GM12864 (cell line): ENCODE results near the gene CA5A.
"Not testable (repeated sequence)": the region's sequence is repeated elsewhere in the genome, so short reads cannot be mapped to it uniquely, and the experiment has no call there.

ENCODE experiments used
- DNase-seq: peaks from one replicate; pipeline ENCODE4 v3.0.0-alpha.2; 2011; ENCODE audit warnings: low read depth
- H3K4me3 ChIP-seq: 2 replicates; pipeline ENCODE4 v1.5.1; 2011; ENCODE audit warnings: mild to moderate bottlenecking, low read depth, low read length, control low read depth
- CTCF ChIP-seq: IDR thresholded peaks from 2 replicates; pipeline ENCODE4 v1.5.1; 2011; ENCODE audit warnings: low read depth, mild to moderate bottlenecking, moderate library complexity, low read length, control low read depth, inconsistent platforms; ENCODE audit errors: missing control alignments

Gene CA5A

DNA sequence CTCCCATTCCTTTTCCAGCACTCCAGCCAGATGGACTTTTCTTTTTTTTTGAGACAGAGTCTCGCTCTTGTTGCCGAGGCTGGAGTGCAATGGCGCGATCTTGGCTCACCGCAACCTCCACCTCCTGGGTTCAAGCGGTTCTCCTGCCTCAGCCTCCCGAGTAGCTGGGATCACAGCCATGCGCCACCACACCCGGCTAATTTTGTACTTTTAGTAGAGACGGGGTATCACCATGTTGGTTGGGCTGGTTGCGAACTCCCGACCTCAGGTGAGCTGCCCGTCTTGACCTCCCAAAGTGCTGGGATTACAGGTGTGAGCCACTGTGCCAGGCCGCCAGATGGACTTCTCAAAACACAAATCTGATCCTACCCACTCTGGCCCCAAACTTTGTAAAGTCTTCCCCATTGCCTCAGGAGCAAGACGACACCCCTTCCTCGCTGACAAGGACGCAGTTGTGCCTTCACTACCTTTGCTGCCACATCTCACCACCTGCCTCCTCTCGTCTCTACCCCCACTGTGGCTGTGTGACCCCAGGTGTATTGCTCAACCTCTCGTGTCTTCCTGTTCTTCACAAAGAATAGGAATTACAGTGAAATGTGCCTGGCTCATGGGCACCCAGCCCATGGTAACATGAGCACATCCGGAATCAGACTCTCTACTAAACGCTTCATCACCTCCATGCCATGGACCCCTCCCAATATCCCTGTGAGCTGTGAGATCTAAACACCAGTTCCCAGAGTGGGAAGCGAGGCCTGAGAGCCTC lies 11.2 kb upstream of the CA5A start:
- DNase-seq, result no peak
- TF ChIP-seq CTCF, result no peak

DNA sequence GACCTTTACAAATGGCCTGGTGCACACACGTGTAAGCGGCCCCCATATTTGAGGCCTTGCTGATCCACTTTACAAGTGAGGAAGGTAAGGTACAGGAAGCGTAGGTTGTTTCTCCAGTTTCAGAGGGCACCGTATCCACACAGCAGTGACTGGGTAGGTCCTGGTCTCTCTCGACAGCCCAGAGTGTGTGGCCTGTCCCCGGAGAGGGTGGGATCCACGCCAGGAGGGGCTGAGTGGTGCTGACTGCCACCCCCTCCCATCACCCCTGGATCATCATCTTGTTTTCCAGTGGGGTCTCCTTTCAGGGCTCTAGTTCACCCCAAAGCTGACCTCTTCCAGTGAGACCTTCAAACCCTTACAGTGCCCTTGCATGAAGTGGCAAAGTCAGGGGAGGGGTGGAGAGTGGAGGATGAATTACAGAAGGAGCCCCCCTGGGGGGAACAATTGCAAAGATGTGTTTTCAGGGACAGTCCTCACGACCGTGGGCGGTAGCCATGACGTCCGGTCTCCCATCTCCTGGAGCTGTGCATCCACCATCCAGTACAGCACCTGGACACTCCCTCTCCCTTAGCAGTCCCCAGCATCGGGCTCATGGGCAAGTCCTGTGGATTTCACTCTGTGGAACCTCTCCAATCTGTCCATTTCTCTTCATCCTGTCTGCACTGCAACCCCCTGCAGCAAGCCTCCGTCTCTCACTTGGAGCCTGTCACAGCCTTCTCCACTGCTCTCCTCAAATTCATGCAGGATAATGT lies 10.4 kb upstream of the CA5A start:
- no peak overlapping the region for H3K4me3 ChIP-seq
- no peak for DNase-seq
- TF ChIP-seq CTCF, result no peak

More for the DNA sequence above, 11.2 kb upstream of the CA5A start:
- H3K4me3 ChIP-seq, result no peak overlapping the region

DNA sequence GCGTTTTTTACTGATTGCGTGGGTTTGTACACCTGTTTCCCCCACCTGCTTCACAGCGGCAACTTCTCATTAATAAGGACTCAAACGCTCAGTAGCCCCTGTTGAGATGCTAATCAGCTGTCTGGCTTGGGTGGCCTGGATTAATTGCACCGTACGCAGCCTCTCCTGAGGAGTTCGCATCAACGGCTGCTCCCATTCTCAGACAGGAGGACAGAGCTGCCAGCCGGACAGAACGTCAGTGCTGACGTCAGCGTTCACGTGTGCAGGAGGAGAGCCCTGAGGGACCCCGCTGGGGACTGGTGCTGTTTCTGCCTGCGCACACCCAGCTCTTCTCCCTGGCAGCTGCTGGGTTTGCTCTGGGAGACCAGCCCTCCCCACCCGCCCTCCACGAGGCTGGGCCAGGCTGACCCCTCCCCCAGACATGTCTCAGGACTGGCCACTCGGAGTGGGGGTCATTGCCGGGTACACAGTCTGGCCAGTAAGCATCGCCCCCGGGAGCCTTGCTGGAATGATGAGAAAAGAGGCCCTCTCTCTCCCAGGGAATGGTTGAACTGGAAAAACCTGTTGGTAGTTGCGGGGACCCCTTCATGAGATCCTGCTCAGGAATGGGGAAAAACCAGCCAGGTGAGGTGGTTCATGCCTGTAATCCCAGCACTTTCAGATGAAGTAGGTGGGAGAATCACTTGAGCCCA lies 9.2 kb upstream of the CA5A start:
- no peak for TF ChIP-seq CTCF
- DNase-seq, result no peak
- no peak overlapping the region for H3K4me3 ChIP-seq

- TF ChIP-seq CTCF, result no peak
- no peak for DNase-seq
- H3K4me3 ChIP-seq, result no peak overlapping the region
These were observed 6.4 kb upstream of the CA5A start for GRCh38 chr16:87942680-87943079.

DNA sequence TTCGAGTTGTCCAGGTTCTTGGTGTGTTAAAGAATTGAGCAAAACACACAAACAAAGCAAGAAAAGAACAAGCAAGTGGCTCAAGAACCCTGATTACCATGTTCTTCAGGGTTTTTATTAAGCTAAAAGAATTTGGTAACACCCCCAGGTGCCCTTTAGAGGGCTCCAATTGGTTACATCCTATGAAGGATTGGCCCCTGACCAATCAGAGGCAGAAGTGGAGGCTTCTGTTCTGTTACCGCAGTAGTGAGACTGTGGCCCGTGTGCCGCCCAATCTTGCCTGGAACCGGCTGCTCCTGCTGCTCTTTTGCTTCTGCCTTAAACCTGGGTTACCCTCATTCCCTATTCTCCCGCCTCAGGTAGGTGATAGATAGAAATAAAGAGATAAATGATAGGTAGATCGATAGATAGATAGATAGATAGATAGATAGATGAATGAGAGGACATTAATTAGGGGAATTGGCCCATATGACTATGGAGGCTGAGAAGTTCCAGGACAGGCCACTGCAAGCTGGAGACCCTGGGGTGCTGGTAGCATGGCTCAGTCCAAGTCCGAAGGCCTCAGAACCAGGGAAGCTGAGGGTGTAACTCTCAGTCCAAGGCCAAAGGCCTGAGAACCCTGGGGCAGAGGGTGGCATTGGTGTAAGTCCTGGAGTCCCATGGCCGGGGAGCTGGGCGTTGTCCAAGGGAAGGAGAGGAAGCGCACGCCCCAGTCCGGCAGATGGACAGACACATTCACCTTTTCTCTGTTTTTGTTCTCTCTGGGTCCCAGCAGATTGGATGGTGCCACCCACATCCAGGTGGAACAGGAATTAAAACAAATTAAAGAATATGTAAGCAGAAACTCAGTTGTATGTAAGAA lies 3.5 kb upstream of the CA5A start:
- no peak overlapping the region for H3K4me3 ChIP-seq
- DNase-seq, result no peak
- TF ChIP-seq CTCF, result no peak

- no peak for DNase-seq
- H3K4me3 ChIP-seq, result no peak overlapping the region
- no peak for TF ChIP-seq CTCF
These were observed 2.2 kb upstream of the CA5A start for GRCh38 chr16:87938412-87938949.

- not testable (repeated sequence) for H3K4me3 ChIP-seq, DNase-seq
These were observed 858 bp upstream of the CA5A start for GRCh38 chr16:87937231-87937542.

- not testable (repeated sequence) for H3K4me3 ChIP-seq, DNase-seq
These were observed 334 bp downstream of the CA5A start for GRCh38 chr16:87936016-87936374.

GRCh38 chr16:87934752-87935425 lies 1.4 kb downstream of the CA5A start:
- DNase-seq, H3K4me3 ChIP-seq: not testable (repeated sequence)
